Activated B cell treated with CpG ODN at 0.5 μM for 24 hours (primary cell): ENCODE measurements around the gene C2orf92. TPM values are rescaled to one million over a fixed set of nuclear protein-coding genes. Genes with fewer than 3 reads are reported as not detected.
"Not testable (repeated sequence)": the region's sequence is repeated elsewhere in the genome, so short reads cannot be mapped to it uniquely, and the experiment has no call there.

Experiments used
- ATAC-seq: fragments of 200-7000 bp; cut with Tn5 transposase; one replicate; pipeline ENCODE4 v1.10.0; 2021; ENCODE audit warnings: low read depth, mild to moderate bottlenecking, moderate library complexity
- CTCF ChIA-PET: fragments of 350-600 bp; sonication (Branson Sonifier 250); formaldehyde crosslinking; loops from one replicate; lab custom pipeline; 2021; ENCODE audit warnings: antibody characterized with exemption; lab: Charles Lee
- POLR2A ChIA-PET: fragments of 350-600 bp; sonication (Branson Sonifier 250); formaldehyde crosslinking; loops from one replicate; lab custom pipeline; 2021; ENCODE audit warnings: antibody characterized with exemption; lab: Charles Lee
- DNase-seq: peaks from one replicate; pipeline ENCODE4 v3.0.0; 2022
- H3K27ac Mint-ChIP-seq: one replicate; pipeline ENCODE4 v1.8.0; 2020; ENCODE audit warnings: mixed read lengths
- H3K27me3 Mint-ChIP-seq: one replicate; pipeline ENCODE4 v1.8.0; 2021; ENCODE audit warnings: mixed read lengths
- H3K36me3 Mint-ChIP-seq: one replicate; pipeline ENCODE4 v1.8.0; 2021; ENCODE audit warnings: low read depth, mixed read lengths
- H3K4me1 Mint-ChIP-seq: one replicate; pipeline ENCODE4 v1.8.0; 2021; ENCODE audit warnings: mixed read lengths
- H3K4me3 Mint-ChIP-seq: one replicate; pipeline ENCODE4 v1.8.0; 2020; ENCODE audit warnings: mild to moderate bottlenecking, mixed read lengths
- H3K9me3 Mint-ChIP-seq: one replicate; pipeline ENCODE4 v1.8.0; 2020; ENCODE audit warnings: mixed read lengths
- CTCF ChIP-seq: fragments of 200-600 bp; IDR thresholded peaks from one replicate; pipeline ENCODE4 v1.8.0; 2022; ENCODE audit warnings: antibody characterized with exemption, mild to moderate bottlenecking
- intact Hi-C: fragments of 100-400 bp; cut with micrococcal nuclease; formaldehyde crosslinking; loops from one replicate; pipeline ENCODE4 v1.15.1; 2024
- total RNA-seq: library from RNA; stranded (reverse); gene quantifications from 2 replicates; pipeline ENCODE4 v1.2.3, GENCODE V29; 2022

Gene C2orf92
- total RNA-seq, 1 donor from 2014 or later, result 14.4 TPM

DNA sequence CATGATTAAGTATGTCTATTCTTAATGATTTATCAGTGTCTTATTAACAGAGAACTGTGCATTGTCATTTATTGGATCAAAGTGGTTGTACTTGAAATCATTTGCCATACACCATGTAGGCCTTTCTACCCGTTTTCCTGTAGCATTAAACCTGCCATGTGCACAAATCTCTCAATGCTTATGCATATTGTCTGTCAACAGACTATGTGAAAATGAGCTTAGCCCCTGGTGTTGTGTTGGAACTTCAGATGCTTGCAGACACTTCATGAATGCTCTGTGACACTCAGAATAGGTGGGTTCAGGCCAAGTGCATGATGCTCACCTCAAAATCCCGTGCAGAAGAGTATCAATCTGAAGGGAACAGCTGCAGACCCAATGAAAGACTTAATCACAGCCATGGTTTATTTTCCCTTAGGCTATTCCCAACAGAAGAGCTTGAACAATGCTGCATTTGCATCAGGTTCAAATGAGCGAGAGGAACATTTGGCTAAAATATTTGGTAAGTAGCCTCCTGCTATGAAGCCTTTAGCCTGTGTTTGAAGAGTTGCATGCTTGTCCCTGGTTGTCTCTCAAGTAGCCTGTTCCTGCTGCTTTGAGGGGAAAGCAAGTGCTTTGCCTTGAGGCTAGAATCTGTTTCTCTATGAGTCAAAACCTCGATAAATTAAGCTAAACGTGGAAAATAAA lies 6.1 kb downstream of the C2orf92 start:
- Mint-ChIP-seq H3K9me3 (no peaks in the 10 kb centered on the region), H3K36me3 (no peaks in the 10 kb centered on the region), H3K27ac (no peak overlapping the region), H3K27me3 (no peaks in the 10 kb centered on the region), H3K4me3 (no peak overlapping the region), H3K4me1 (peaks cover 3% of the 10 kb centered on the region)
- DNase-seq (no peak), ATAC-seq (no peak)
- intact Hi-C loops, result no loop called here
- CTCF ChIA-PET, result interaction anchor here (1.4 kb wide), 1 partner anchor 11 kb away, joined by 4 read pairs; the partner anchor contains the start of gene ACTR1B
- TF ChIP-seq CTCF, result no peak
- POLR2A ChIA-PET, result interaction anchor here (1.4 kb wide), 1 partner anchor 30 kb away, joined by 3 read pairs; the partner anchor contains the start of gene COX5B

- no peaks in the 10 kb centered on the region for H3K36me3 Mint-ChIP-seq
- ATAC-seq (no peak), DNase-seq (no peak)
- POLR2A ChIA-PET, result interaction anchor here (0.6 kb wide), 1 partner anchor 772 kb away, joined by 5 read pairs; no protein-coding TSS in a partner anchor
- no peak for TF ChIP-seq CTCF
- CTCF ChIA-PET, result no interaction called here
- H3K27me3 Mint-ChIP-seq, result no peaks in the 10 kb centered on the region
- H3K4me3 Mint-ChIP-seq, result no peak overlapping the region
- intact Hi-C loops, result no loop called here
- no peak overlapping the region for H3K27ac Mint-ChIP-seq
- H3K9me3 Mint-ChIP-seq, result no peaks in the 10 kb centered on the region
- H3K4me1 Mint-ChIP-seq, result peaks cover 3% of the 10 kb centered on the region
Observed at GRCh38 chr2:97676620-97677019, 7.1 kb downstream of the C2orf92 start.

- H3K36me3 Mint-ChIP-seq, result no peaks in the 10 kb centered on the region
- no peak for DNase-seq
- H3K9me3 Mint-ChIP-seq, result no peaks in the 10 kb centered on the region
- ChIA-PET POLR2A (no interaction called here), CTCF (no interaction called here)
- H3K27me3 Mint-ChIP-seq, result no peaks in the 10 kb centered on the region
- TF ChIP-seq CTCF, result no peak
- no peak overlapping the region for H3K27ac Mint-ChIP-seq
- H3K4me1 Mint-ChIP-seq, result peaks cover 3% of the 10 kb centered on the region
- ATAC-seq, result no peak
- no peak overlapping the region for H3K4me3 Mint-ChIP-seq
- intact Hi-C loops, result no loop called here
Observed at GRCh38 chr2:97677480-97677879, 8.0 kb downstream of the C2orf92 start.

GRCh38 chr2:97678298-97678697 lies 8.8 kb downstream of the C2orf92 start:
- POLR2A ChIA-PET, result no interaction called here
- no peak for TF ChIP-seq CTCF
- DNase-seq, result no peak
- Mint-ChIP-seq H3K4me3 (no peak overlapping the region), H3K9me3 (no peaks in the 10 kb centered on the region), H3K36me3 (no peaks in the 10 kb centered on the region), H3K4me1 (peaks cover 3% of the 10 kb centered on the region), H3K27ac (no peak overlapping the region), H3K27me3 (no peaks in the 10 kb centered on the region)
- CTCF ChIA-PET, result no interaction called here
- ATAC-seq, result no peak
- intact Hi-C loops, result no loop called here

DNA sequence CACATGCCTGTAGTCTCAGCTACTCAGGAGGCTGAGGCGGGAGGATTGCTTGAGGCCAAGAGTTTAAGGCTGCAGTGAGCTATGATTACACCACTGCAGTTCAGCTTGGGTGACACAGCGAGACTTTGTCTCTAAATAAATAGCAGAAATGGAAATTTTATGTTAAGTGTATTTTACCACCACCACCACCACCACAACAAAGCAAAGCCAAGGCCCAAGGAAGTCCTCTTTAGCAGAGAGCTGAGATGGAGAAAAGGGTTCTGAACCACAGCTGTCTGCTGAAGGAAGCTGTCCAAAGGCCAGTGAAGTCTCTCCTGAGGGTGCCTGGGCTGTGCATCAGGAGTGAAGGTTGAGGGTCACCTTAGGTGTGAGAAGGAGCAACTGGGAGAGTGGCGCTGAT lies 17.7 kb downstream of the C2orf92 start:
- DNase-seq, POLR2A ChIA-PET, H3K36me3 Mint-ChIP-seq, intact Hi-C loops, ATAC-seq, H3K27ac Mint-ChIP-seq, CTCF ChIA-PET, H3K4me3 Mint-ChIP-seq, H3K27me3 Mint-ChIP-seq, H3K9me3 Mint-ChIP-seq, H3K4me1 Mint-ChIP-seq: not testable (repeated sequence)
